Caco-2 (cell line): Measurements from ENCODE around the gene SIT1. TPM values are rescaled to one million over a fixed set of nuclear protein-coding genes. Genes with fewer than 3 reads are reported as not detected.

ENCODE experiments used
- BruUV-seq: library from RNA; stranded (reverse); fragments of 400-500 nt; replicated peaks from 2 replicates; lab custom pipeline; 2021; lab: Mats Ljungman, UMichigan
- CTCF ChIA-PET: fragments of 300-600 bp; sonication (Branson Sonifier 250); formaldehyde crosslinking; loops from one replicate; lab custom pipeline; 2022; ENCODE audit warnings: antibody characterized with exemption; lab: Charles Lee
- POLR2A ChIA-PET: fragments of 300-600 bp; sonication (Branson Sonifier 250); formaldehyde crosslinking; loops from one replicate; lab custom pipeline; 2022; ENCODE audit warnings: antibody characterized with exemption; lab: Charles Lee
- DNase-seq, 2 experiments: peaks; one replicate each; pipeline versions ENCODE4 v3.0.0 to v3.0.0-alpha.2; 2020 to 2022
- H3K27me3 ChIP-seq: replicated peaks from 2 replicates; pipeline ENCODE4 v1.6.0; 2011; ENCODE audit warnings: low read length; ENCODE audit not compliant: control insufficient read depth, insufficient read depth
- H3K36me3 ChIP-seq: 2 replicates; pipeline ENCODE4 v1.5.1; 2011; ENCODE audit warnings: low read length; ENCODE audit not compliant: control insufficient read depth, insufficient read depth
- H3K4me1 ChIP-seq: fragments of 250-450 bp; sonication (Bioruptor Pico); 2 replicates; pipeline ENCODE4 v1.5.1; 2020; ENCODE audit warnings: mild to moderate bottlenecking
- H3K4me3 ChIP-seq: 2 replicates; pipeline ENCODE4 v1.5.1; 2011; ENCODE audit warnings: low read depth, mild to moderate bottlenecking, control low read depth, low read length
- H3K9me3 ChIP-seq: fragments of 250-450 bp; sonication (Bioruptor Pico); 2 replicates; pipeline ENCODE4 v1.5.1; 2020; ENCODE audit warnings: mild to moderate bottlenecking, moderate library complexity
- H3K27ac Mint-ChIP-seq: one replicate; pipeline ENCODE4 v1.8.0; 2022; ENCODE audit warnings: mixed read lengths; ENCODE audit not compliant: unreplicated experiment
- H3K27me3 Mint-ChIP-seq: one replicate; pipeline ENCODE4 v1.8.0; 2022; ENCODE audit warnings: mixed read lengths; ENCODE audit not compliant: insufficient read depth, unreplicated experiment
- H3K36me3 Mint-ChIP-seq: one replicate; pipeline ENCODE4 v1.8.0; 2022; ENCODE audit warnings: mild to moderate bottlenecking, mixed read lengths; ENCODE audit not compliant: insufficient read depth, unreplicated experiment
- H3K4me1 Mint-ChIP-seq: one replicate; pipeline ENCODE4 v1.8.0; 2022; ENCODE audit warnings: low read depth, mixed read lengths; ENCODE audit not compliant: unreplicated experiment
- H3K4me3 Mint-ChIP-seq: one replicate; pipeline ENCODE4 v1.8.0; 2022; ENCODE audit warnings: mild to moderate bottlenecking, moderate library complexity, mixed read lengths; ENCODE audit not compliant: unreplicated experiment
- H3K9me3 Mint-ChIP-seq: one replicate; pipeline ENCODE4 v1.8.0; 2022; ENCODE audit warnings: mixed read lengths; ENCODE audit not compliant: unreplicated experiment
- intact Hi-C: fragments of 100-400 bp; cut with micrococcal nuclease; formaldehyde crosslinking; loops from one replicate; pipeline ENCODE4 v1.10.0; 2022; ENCODE audit not compliant: unreplicated experiment
- total RNA-seq: library from RNA; stranded (reverse); gene quantifications from 2 replicates; pipeline ENCODE4 v1.2.3, GENCODE V29; 2022
- TF ChIP-seq, protein P1 (sequence below), 2 experiments: fragments of 200-600 bp in 1 of 2; IDR thresholded peaks; 1 replicate in 1 of 2; 2 replicates in 1 of 2; pipeline versions ENCODE4 v1.5.1 to v1.8.0; 2011 to 2022; ENCODE audit warnings: antibody characterized with exemption in 1 of 2, control low read depth in 1 of 2, inconsistent platforms in 1 of 2, low read depth in 1 of 2, low read length in 1 of 2, mild to moderate bottlenecking in 1 of 2, moderate library complexity in 1 of 2; ENCODE audit not compliant: insufficient read depth in 1 of 2, severe bottlenecking in 1 of 2, unreplicated experiment in 1 of 2

Gene SIT1
- total RNA-seq, 1 experiment from 2014 or later, result not detected

GRCh38 chr9:35674025-35674361 lies 23.3 kb upstream of the SIT1 start:
- Mint-ChIP-seq H3K4me1 (peaks cover 8% of the 10 kb centered on the region), H3K36me3 (peaks cover 5% of the 10 kb centered on the region), H3K27ac (no peak overlapping the region), H3K9me3 (no peaks in the 10 kb centered on the region), H3K4me3 (no peak overlapping the region), H3K27me3 (no peaks in the 10 kb centered on the region)
- TF ChIP-seq, protein P1, sequence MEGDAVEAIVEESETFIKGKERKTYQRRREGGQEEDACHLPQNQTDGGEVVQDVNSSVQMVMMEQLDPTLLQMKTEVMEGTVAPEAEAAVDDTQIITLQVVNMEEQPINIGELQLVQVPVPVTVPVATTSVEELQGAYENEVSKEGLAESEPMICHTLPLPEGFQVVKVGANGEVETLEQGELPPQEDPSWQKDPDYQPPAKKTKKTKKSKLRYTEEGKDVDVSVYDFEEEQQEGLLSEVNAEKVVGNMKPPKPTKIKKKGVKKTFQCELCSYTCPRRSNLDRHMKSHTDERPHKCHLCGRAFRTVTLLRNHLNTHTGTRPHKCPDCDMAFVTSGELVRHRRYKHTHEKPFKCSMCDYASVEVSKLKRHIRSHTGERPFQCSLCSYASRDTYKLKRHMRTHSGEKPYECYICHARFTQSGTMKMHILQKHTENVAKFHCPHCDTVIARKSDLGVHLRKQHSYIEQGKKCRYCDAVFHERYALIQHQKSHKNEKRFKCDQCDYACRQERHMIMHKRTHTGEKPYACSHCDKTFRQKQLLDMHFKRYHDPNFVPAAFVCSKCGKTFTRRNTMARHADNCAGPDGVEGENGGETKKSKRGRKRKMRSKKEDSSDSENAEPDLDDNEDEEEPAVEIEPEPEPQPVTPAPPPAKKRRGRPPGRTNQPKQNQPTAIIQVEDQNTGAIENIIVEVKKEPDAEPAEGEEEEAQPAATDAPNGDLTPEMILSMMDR (IDR thresholded peaks at IDR 0.05; ENCODE audit: insufficient read depth in 1 of 2, low read depth in 1 of 2, low read length in 1 of 2, severe bottlenecking in 1 of 2, unreplicated experiment in 1 of 2), result no peak
- H3K36me3 ChIP-seq, result no peaks in the 10 kb centered on the region
- H3K9me3 ChIP-seq, result no peaks in the 10 kb centered on the region
- no peaks in the 10 kb centered on the region for H3K27me3 ChIP-seq
- CTCF ChIA-PET, result interaction anchor here (1.2 kb wide), 1 partner anchor 23 kb away, joined by 5 read pairs; no protein-coding TSS in a partner anchor
- BruUV-seq, result no TSS peak
- H3K4me3 ChIP-seq, result no peak overlapping the region
- POLR2A ChIA-PET, result interaction anchor here (0.6 kb wide), 1 partner anchor 57 kb away, joined by 3 read pairs; no protein-coding TSS in a partner anchor
- intact Hi-C loops, result no loop called here
- no peak for DNase-seq
- peaks cover 15% of the 10 kb centered on the region for H3K4me1 ChIP-seq

DNA sequence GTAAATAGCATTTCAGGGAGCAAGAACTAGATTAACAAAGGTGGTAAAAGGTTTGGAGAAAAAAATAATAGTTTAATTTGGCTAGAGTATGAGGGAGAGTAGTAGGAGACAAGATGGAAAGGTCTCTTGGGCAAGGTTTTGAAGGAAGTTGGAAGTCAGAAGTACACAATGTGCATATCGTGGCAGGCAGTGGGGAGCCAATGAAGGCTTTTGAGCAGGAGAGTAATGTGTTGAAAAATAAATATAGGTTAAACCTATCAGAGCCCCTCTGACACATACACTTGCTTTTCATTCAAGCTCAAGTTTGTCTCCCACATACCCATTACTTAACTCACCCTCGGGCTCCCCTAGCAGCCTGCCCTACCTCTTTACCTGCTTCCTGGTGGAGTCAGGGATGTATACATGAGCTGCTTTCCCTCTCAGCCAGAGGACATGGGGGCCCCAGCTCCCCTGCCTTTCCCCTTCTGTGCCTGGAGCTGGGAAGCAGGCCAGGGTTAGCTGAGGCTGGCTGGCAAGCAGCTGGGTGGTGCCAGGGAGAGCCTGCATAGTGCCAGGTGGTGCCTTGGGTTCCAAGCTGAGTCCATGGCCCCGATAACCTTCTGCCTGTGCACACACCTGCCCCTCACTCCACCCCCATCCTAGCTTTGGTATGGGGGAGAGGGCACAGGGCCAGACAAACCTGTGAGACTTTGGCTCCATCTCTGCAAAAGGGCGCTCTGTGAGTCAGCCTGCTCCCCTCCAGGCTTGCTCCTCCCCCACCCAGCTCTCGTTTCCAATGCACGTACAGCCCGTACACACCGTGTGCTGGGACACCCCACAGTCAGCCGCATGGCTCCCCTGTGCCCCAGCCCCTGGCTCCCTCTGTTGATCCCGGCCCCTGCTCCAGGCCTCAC lies 22.6 kb upstream of the SIT1 start, which contains the start of gene CA9:
TSS of gene CA9 (plus strand) at position 797 of the 893 bp plus-strand sequence. CDS start at position 829, 32 bp downstream.
- no peak within 1 kb of the TSS for H3K4me3 Mint-ChIP-seq
- ChIA-PET POLR2A (interaction anchor here (0.6 kb wide), 1 partner anchor 58 kb away, joined by 3 read pairs; no protein-coding TSS in a partner anchor), CTCF (interaction anchor here (1.2 kb wide), 1 partner anchor 24 kb away, joined by 5 read pairs; no protein-coding TSS in a partner anchor)
- DNase-seq, result no peak
- intact Hi-C loops, result no loop called here
- no peak within 1 kb of the TSS for H3K4me3 ChIP-seq
- H3K36me3 Mint-ChIP-seq, result peaks cover 5% of the 10 kb centered on the region
- no peaks in the 10 kb centered on the region for H3K9me3 Mint-ChIP-seq
- no TSS peak for BruUV-seq
- H3K4me1 ChIP-seq, result peaks cover 21% of the 10 kb centered on the region
- H3K27ac Mint-ChIP-seq, result no peak within 1 kb of the TSS
- H3K27me3 Mint-ChIP-seq, result no peaks in the 10 kb centered on the region
- TF ChIP-seq, protein P1 (IDR thresholded peaks at IDR 0.05; ENCODE audit: insufficient read depth in 1 of 2, low read depth in 1 of 2, low read length in 1 of 2, severe bottlenecking in 1 of 2, unreplicated experiment in 1 of 2), result no peak
- peaks cover 14% of the 10 kb centered on the region for H3K4me1 Mint-ChIP-seq
- no peaks in the 10 kb centered on the region for H3K36me3 ChIP-seq
- H3K27me3 ChIP-seq, result no peaks in the 10 kb centered on the region
- H3K9me3 ChIP-seq, result no peaks in the 10 kb centered on the region
